OCI-LY7 (cell line): ENCODE measurements around the gene DNAH14. TPM values are rescaled to one million over a fixed set of nuclear protein-coding genes. Genes with fewer than 3 reads are reported as not detected.

Experiments
- BruUV-seq: library from RNA; stranded (reverse); fragments of 400-500 nt; replicated peaks from 2 replicates; lab custom pipeline; 2021; lab: Mats Ljungman, UMichigan
- CTCF ChIA-PET: fragments of 300-600 bp; sonication (Branson Sonifier 250); formaldehyde crosslinking; loops from one replicate; lab custom pipeline; 2022; ENCODE audit warnings: antibody characterized with exemption; ENCODE audit not compliant: unreplicated experiment; lab: Charles Lee
- POLR2A ChIA-PET: fragments of 300-600 bp; sonication (Branson Sonifier 250); formaldehyde crosslinking; loops from one replicate; lab custom pipeline; 2022; ENCODE audit warnings: antibody characterized with exemption; lab: Charles Lee
- DNase-seq: peaks from one replicate; pipeline ENCODE4 v3.0.0-alpha.2; 2015; ENCODE audit warnings: low spot score
- H2AFZ ChIP-seq: fragments of 200-600 bp; sonication (generic), shearing (Covaris generic); 2 replicates; pipeline ENCODE4 v1.6.1; 2014; ENCODE audit warnings: mild to moderate bottlenecking, antibody characterized with exemption, low read length, moderate library complexity
- H3K27ac ChIP-seq: fragments of 200-600 bp; sonication (generic); 2 replicates; pipeline ENCODE4 v1.5.1; 2014; ENCODE audit warnings: mixed run types, low read depth, mild to moderate bottlenecking, moderate library complexity, low read length, inconsistent platforms; ENCODE audit not compliant: poor library complexity, severe bottlenecking
- H3K36me3 ChIP-seq: fragments of 200-600 bp; sonication (generic); 2 replicates; pipeline ENCODE4 v1.6.1; 2014; ENCODE audit warnings: mild to moderate bottlenecking, antibody characterized with exemption, low read length, moderate library complexity, mixed read lengths; ENCODE audit not compliant: insufficient read depth
- H3K4me1 ChIP-seq: fragments of 200-600 bp; sonication (generic); 2 replicates; pipeline ENCODE4 v1.5.1; 2014; ENCODE audit warnings: mild to moderate bottlenecking, low read length; ENCODE audit not compliant: insufficient read depth, poor library complexity, severe bottlenecking
- H3K4me2 ChIP-seq: fragments of 200-600 bp; sonication (generic); 2 replicates; pipeline ENCODE4 v1.6.1; 2014; ENCODE audit warnings: mild to moderate bottlenecking, low read length
- H3K4me3 ChIP-seq: fragments of 200-600 bp; sonication (generic); 2 replicates; pipeline ENCODE4 v1.5.1; 2014; ENCODE audit warnings: mild to moderate bottlenecking, low read depth, low read length; ENCODE audit not compliant: poor library complexity, severe bottlenecking
- H3K79me2 ChIP-seq: fragments of 200-600 bp; sonication (generic); 2 replicates; pipeline ENCODE4 v1.6.1; 2016; ENCODE audit warnings: low read depth, mild to moderate bottlenecking, low read length, moderate library complexity, mixed read lengths; ENCODE audit not compliant: insufficient read depth
- H3K9me2 ChIP-seq: fragments of 200-600 bp; sonication (generic); 2 replicates; pipeline ENCODE4 v1.6.1; 2016; ENCODE audit warnings: mild to moderate bottlenecking, low read length, mixed read lengths; ENCODE audit not compliant: insufficient read depth
- H3K9me3 ChIP-seq: fragments of 200-600 bp; sonication (generic); 2 replicates; pipeline ENCODE4 v1.6.1; 2014; ENCODE audit warnings: mild to moderate bottlenecking, mixed run types, low read length, mixed read lengths
- H4K20me1 ChIP-seq: fragments of 200-600 bp; sonication (generic); 2 replicates; pipeline ENCODE4 v1.6.1; 2014; ENCODE audit warnings: mild to moderate bottlenecking, antibody characterized with exemption, low read length, moderate library complexity, mixed read lengths; ENCODE audit not compliant: insufficient read depth
- EZH2phosphoT487 ChIP-seq: fragments of 200-600 bp; sonication (generic); IDR thresholded peaks from 2 replicates; pipeline ENCODE4 v1.6.1; 2018; ENCODE audit warnings: low read depth, borderline replicate concordance, mild to moderate bottlenecking, mixed run types, antibody characterized with exemption, low read length, moderate library complexity, mixed read lengths
- intact Hi-C: fragments of 100-400 bp; cut with micrococcal nuclease; formaldehyde crosslinking; loops from one replicate; pipeline ENCODE4 v1.10.0; 2022; ENCODE audit not compliant: unreplicated experiment
- total RNA-seq, 2 experiments: library from RNA; depleted of rRNA in 1 of 2; stranded (reverse); fragments of >200 nt in 1 of 2; shearing (Covaris generic) in 1 of 2; gene quantifications; 2 replicates each; pipeline ENCODE4 v1.2.3, GENCODE V29; 2014 to 2022
- TF ChIP-seq, protein P1 (sequence below): fragments of 200-600 bp; sonication (generic); conservative IDR thresholded peaks from 2 replicates; pipeline ENCODE4 v1.5.1; 2014; ENCODE audit warnings: mild to moderate bottlenecking, antibody characterized with exemption, low read length, moderate library complexity, mixed read lengths

The DNAH14 gene
- total RNA-seq, 2 experiments from 2014 or later: not detected

DNA sequence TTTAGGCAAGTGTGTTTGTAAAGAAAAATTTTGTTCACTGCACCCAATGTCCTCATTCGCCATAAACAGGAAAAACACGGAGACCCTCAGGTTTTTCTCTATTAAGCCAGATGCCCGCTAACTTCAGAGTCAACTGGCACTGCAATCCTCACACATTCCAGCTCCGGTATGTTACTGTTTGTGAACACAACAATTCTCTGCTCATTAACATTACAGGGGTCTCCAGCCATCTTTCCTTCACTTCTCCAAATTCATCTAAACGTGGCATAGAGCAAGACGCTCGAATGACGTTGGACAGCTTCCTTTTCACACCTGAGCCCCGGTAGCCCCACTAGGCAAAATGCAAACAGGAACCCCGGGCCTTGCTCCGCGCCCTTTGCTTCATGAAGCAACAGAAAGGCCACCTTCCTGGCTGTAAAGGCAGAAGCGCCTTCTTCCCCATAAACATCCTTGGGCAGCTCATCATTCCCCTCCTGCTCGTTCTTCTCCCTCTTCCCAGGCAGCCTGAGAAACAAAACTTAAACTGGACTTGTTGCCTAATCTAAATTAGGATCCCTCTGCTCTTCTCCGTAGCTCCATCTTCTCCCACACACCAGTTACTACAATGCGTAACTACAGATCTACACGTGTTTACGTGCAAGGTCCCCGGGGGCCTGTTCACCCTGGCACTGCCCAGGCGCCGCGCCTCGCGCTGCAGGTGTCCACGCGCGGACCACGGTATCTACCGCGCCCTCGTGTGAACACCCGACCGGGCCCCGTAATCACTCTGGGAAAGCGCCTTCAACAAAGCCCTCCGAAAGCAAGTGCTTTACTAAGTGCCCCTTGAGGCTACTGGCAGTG lies 497.1 kb downstream of the DNAH14 start:
- H3K4me3 ChIP-seq: peak overlapping the region; percentile 85
- peaks cover 41% of the 10 kb centered on the region for H3K4me1 ChIP-seq
- peaks cover 54% of the 10 kb centered on the region for H3K36me3 ChIP-seq
- CTCF ChIA-PET: interaction anchor here (0.5 to 0.9 kb wide), 5 partner anchors 18 to 981 kb away, joined by 3 read pairs; partner anchors contain the start of gene PARP1
- TF ChIP-seq, protein P1, sequence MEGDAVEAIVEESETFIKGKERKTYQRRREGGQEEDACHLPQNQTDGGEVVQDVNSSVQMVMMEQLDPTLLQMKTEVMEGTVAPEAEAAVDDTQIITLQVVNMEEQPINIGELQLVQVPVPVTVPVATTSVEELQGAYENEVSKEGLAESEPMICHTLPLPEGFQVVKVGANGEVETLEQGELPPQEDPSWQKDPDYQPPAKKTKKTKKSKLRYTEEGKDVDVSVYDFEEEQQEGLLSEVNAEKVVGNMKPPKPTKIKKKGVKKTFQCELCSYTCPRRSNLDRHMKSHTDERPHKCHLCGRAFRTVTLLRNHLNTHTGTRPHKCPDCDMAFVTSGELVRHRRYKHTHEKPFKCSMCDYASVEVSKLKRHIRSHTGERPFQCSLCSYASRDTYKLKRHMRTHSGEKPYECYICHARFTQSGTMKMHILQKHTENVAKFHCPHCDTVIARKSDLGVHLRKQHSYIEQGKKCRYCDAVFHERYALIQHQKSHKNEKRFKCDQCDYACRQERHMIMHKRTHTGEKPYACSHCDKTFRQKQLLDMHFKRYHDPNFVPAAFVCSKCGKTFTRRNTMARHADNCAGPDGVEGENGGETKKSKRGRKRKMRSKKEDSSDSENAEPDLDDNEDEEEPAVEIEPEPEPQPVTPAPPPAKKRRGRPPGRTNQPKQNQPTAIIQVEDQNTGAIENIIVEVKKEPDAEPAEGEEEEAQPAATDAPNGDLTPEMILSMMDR: peak; percentile 11; the same call in 1 of the 2 replicates
- no peak for TF ChIP-seq EZH2phosphoT487
- intact Hi-C loops: loop anchor here (5.0 to 10.0 kb wide), 3 partner anchors 226 to 992 kb away; partner anchors contain the start of genes ENAH, LEFTY2 and WDR26
- POLR2A ChIA-PET: interaction anchor here (0.6 to 12.2 kb wide), 8 partner anchors 8 to 573 kb away, joined by 3 to 242 read pairs (median 4); partner anchors contain the start of gene SDE2
- BruUV-seq: TSS peak; percentile 44
- H4K20me1 ChIP-seq: peaks cover 42% of the 10 kb centered on the region
- H2AFZ ChIP-seq: no peak overlapping the region
- peak overlapping the region; percentile 92 for H3K27ac ChIP-seq
- peak; percentile 73 for DNase-seq
- peak overlapping the region; percentile 96 for H3K4me2 ChIP-seq
- peaks cover 6% of the 10 kb centered on the region; the same call in 1 of the 2 replicates for H3K9me3 ChIP-seq
- no peaks in the 10 kb centered on the region for H3K9me2 ChIP-seq
- H3K79me2 ChIP-seq: peaks cover 62% of the 10 kb centered on the region

- POLR2A ChIA-PET: interaction anchor here (0.6 to 12.2 kb wide), 5 partner anchors 15 to 1241 kb away, joined by 3 to 242 read pairs (median 5); no protein-coding TSS in a partner anchor
- Histone ChIP-seq H2AFZ (peak within 1 kb of the TSS; percentile 38; the same call in 1 of the 2 replicates), H3K9me2 (no peaks in the 10 kb centered on the region), H3K4me2 (peak within 1 kb of the TSS; percentile 96), H3K4me3 (peak within 1 kb of the TSS; percentile 85), H3K79me2 (peaks cover 53% of the 10 kb centered on the region), H3K27ac (peak within 1 kb of the TSS; percentile 92), H3K36me3 (peaks cover 46% of the 10 kb centered on the region), H3K9me3 (peaks cover 6% of the 10 kb centered on the region; the same call in 1 of the 2 replicates), H4K20me1 (peaks cover 38% of the 10 kb centered on the region), H3K4me1 (peaks cover 41% of the 10 kb centered on the region)
- no TSS peak for BruUV-seq
- no peak for DNase-seq
- TF ChIP-seq EZH2phosphoT487: no peak
- TF ChIP-seq, protein P1: no peak
- intact Hi-C loops: loop anchor here (1.0 to 10.0 kb wide), 7 partner anchors 9 to 993 kb away; partner anchors contain the start of genes ENAH, H3-3A, LEFTY2 and WDR26
- CTCF ChIA-PET: interaction anchor here (0.5 to 0.6 kb wide), 2 partner anchors 685 to 1211 kb away, joined by 3 to 4 read pairs; no protein-coding TSS in a partner anchor
Observed at GRCh38 chr1:225427235-225428067, 498.0 kb downstream of the DNAH14 start, which contains the start of gene LBR. Gene LBR, minus strand, starts transcription at chr1:225428038. Its CDS starts 3,963 bp downstream, at chr1:225424075.
